ENCODE results near the gene ZNF84. TPM values are rescaled to one million over a fixed set of nuclear protein-coding genes. Genes with fewer than 3 reads are reported as not detected.

Gene ZNF84
- total RNA-seq, 4 donors from 2014 or later, result 8.0 to 41.9 (median 21.2) TPM

DNA sequence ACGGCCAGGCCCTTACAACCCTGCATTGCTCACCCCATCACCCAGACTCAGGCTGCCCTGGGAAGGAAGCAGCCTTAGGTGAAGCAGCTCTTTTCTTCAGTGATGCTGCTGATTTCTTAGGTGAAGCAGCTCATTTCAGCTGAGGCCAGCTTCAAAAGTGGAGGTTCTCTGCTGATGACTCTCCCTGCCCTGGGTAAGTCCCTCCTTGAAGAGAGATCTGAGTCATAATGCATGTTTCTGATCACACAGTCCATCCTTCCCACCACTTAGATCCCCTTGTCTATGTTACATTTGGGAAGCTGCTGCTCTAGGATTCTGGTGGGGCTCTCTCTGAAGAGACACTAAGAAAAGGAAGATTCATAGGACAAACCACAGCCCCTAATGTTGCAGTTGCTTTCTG, 26.2 kb downstream of the ZNF84 start:
- 100% methylated on average over 1 of the region's 1 CpG for WGBS
- Histone ChIP-seq H3K4me3 (no peak overlapping the region), H3K36me3 (peaks cover 6% of the 10 kb centered on the region), H3K27me3 (no peaks in the 10 kb centered on the region), H3K27ac (no peak overlapping the region), H3K4me1 (no peaks in the 10 kb centered on the region), H3K9me3 (peaks cover 94% of the 10 kb centered on the region)
- TF ChIP-seq EP300 (IDR thresholded peaks at IDR 0.05), result no peak
- no peak for TF ChIP-seq POLR2AphosphoS5 (IDR thresholded peaks at IDR 0.05)
- TF ChIP-seq, protein P1, sequence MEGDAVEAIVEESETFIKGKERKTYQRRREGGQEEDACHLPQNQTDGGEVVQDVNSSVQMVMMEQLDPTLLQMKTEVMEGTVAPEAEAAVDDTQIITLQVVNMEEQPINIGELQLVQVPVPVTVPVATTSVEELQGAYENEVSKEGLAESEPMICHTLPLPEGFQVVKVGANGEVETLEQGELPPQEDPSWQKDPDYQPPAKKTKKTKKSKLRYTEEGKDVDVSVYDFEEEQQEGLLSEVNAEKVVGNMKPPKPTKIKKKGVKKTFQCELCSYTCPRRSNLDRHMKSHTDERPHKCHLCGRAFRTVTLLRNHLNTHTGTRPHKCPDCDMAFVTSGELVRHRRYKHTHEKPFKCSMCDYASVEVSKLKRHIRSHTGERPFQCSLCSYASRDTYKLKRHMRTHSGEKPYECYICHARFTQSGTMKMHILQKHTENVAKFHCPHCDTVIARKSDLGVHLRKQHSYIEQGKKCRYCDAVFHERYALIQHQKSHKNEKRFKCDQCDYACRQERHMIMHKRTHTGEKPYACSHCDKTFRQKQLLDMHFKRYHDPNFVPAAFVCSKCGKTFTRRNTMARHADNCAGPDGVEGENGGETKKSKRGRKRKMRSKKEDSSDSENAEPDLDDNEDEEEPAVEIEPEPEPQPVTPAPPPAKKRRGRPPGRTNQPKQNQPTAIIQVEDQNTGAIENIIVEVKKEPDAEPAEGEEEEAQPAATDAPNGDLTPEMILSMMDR (IDR thresholded peaks at IDR 0.05), result no peak
- TF ChIP-seq POLR2A (IDR thresholded peaks at IDR 0.05), result no peak
- no peak for DNase-seq (ENCODE audit: low spot score in 2 of 2)

DNA sequence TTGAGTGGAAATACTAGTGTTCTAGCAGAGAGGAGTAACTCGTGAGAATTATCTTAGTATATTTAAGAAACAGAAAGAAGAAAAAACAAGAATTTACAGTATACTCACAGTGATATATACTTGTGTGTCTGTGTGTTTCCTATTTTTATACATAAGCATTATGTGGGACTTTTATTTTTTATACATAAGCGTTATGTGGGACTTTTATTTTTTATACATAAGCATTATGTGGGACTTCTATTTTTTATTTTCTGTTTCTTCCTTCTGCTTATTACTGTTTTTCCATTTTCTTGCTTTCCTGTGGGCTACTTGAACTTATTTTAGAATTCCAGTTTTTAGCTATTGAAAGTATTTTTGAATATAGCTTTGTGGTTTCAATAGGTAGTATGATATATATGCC, 36.5 kb downstream of the ZNF84 start:
- DNase-seq (ENCODE audit: low spot score in 2 of 2), result no peak
- H3K27ac ChIP-seq, result no peak overlapping the region
- no peaks in the 10 kb centered on the region for H3K27me3 ChIP-seq
- no peak for TF ChIP-seq POLR2A (IDR thresholded peaks at IDR 0.05)
- no peak for TF ChIP-seq POLR2AphosphoS5 (IDR thresholded peaks at IDR 0.05)
- TF ChIP-seq, protein P1 (IDR thresholded peaks at IDR 0.05), result no peak
- TF ChIP-seq EP300 (IDR thresholded peaks at IDR 0.05), result no peak
- peaks cover 61% of the 10 kb centered on the region for H3K9me3 ChIP-seq
- H3K4me1 ChIP-seq, result no peaks in the 10 kb centered on the region
- no peak overlapping the region for H3K4me3 ChIP-seq
- WGBS, result 93% methylated on average over 2 of the region's 2 CpGs
- no peaks in the 10 kb centered on the region for H3K36me3 ChIP-seq

DNA sequence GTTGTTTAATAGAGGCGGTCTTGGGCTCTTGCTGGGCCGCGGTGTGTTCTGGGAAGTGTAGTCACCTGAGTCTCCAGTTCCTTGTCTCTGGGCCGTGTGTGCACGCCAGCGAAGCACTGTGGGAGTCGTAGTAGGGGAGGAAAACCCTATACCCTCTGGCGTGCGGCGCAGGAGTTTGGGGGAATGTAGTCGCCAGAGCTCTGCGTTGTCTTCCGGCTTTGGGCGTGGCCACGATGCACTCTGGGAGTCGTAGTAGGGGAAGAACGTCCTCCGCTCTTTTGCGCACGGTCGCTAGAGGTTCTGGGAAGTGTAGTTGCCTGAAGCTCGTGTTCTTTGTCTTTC, 42.7 kb downstream of the ZNF84 start:
- Histone ChIP-seq H3K9me3 (peaks cover 52% of the 10 kb centered on the region), H3K27ac (peak overlapping the region; percentile 93), H3K36me3 (peaks cover 30% of the 10 kb centered on the region), H3K4me3 (peak overlapping the region; percentile 77), H3K27me3 (no peaks in the 10 kb centered on the region), H3K4me1 (peaks cover 12% of the 10 kb centered on the region)
- 0% methylated on average over 10 of the region's 22 CpGs for WGBS
- DNase-seq (ENCODE audit: low spot score in 2 of 2), result peak; percentile 98 to 99
- no peak for TF ChIP-seq EP300 (IDR thresholded peaks at IDR 0.05)
- peak in 1 of 3 donors; percentile 87 for TF ChIP-seq POLR2AphosphoS5 (IDR thresholded peaks at IDR 0.05)
- TF ChIP-seq POLR2A (IDR thresholded peaks at IDR 0.05), result no peak

DNA sequence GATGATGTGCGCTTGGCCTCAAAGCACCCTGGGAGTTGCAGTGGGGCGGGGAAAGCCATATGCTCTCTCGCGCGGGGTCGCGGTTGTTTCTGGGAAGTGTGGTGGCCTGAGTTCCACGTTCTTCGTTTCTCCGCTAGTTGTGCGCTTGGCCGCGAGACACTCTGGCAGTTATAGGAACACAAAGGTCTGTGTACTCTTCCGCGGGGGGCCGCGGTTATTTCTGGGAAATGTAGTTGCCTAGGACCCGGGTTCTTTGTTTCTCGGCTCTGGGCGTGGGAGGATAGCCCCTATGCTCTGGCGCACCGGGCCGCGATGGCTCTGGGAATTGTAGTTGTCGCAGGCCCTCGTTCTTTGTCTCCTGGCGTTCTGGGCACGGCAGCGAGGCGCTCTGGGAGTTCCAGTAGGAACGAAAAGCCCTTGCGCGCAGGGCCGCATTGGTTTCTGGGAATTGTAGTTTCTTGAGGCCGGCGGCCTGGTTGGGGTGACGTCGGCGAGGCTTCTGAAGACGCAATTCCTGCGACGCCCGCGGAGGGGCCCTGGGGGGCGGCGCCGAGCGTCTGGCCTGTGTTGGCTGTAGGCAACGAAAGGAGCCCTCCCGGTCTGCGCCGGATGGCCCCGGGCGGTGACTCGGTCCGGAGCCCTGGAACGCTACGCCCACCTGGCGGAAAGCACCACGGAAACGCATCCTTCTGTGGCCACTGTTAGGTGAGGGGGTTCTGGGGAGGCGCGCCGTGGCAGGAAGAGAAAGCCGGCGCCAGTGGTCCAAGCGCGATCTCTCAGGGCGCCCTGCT, 43.3 kb downstream of the ZNF84 start, which contains the start of gene ZNF140:
TSS of gene ZNF140 (plus strand) at position 556 of the 791 bp plus-strand sequence. CDS start 398 bp downstream, outside the sequence.
- H3K27me3 ChIP-seq, result no peaks in the 10 kb centered on the region
- H3K27ac ChIP-seq, result peak within 1 kb of the TSS; percentile 93
- H3K36me3 ChIP-seq, result peaks cover 35% of the 10 kb centered on the region
- peak within 1 kb of the TSS; percentile 77 for H3K4me3 ChIP-seq
- peaks cover 12% of the 10 kb centered on the region for H3K4me1 ChIP-seq
- TF ChIP-seq POLR2A (IDR thresholded peaks at IDR 0.05), result peak; percentile 30 to 76
- TF ChIP-seq, protein P1 (IDR thresholded peaks at IDR 0.05), result peak in 1 of 2 donors; percentile 23
- no peak for TF ChIP-seq EP300 (IDR thresholded peaks at IDR 0.05)
- TF ChIP-seq POLR2AphosphoS5 (IDR thresholded peaks at IDR 0.05), result peak in 2 of 3 donors; percentile 47 to 71
- H3K9me3 ChIP-seq, result peaks cover 52% of the 10 kb centered on the region
- WGBS, result 0% methylated on average over 27 of the region's 69 CpGs
- DNase-seq (ENCODE audit: low spot score in 2 of 2), result peak; percentile 97 to 98

DNA sequence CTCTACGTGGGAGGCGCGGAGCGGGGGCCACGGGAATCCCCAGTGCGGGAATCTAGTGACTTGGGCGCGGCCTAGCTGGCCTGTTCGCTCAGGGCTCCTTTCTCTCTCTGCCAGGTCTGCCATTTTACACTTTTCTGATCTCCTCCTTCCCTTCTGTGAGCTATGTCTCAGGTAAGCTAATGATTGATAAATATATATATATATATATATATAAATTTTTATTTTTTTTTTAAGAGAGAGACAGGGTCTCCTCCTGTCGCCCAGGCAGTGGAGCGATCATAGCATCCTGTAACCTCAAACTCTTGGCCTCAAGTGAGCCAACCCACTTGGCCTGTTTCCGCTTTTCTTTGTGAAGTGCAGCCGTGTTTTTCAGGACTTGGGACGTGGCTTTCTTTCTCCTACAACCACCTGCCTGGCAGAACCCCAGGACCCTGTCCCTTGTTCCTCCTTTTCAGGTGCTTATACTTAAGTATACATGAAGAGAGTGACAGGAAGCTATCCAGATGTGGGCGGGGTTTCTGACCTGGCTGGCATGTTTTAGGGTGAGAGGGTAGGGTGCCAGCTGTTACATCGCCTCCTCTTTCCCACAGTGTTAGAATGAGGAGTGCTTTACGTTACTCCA, 44.0 kb downstream of the ZNF84 start:
- Histone ChIP-seq H3K4me1 (peaks cover 12% of the 10 kb centered on the region), H3K36me3 (peaks cover 42% of the 10 kb centered on the region), H3K27me3 (no peaks in the 10 kb centered on the region), H3K4me3 (peak overlapping the region; percentile 77), H3K27ac (peak overlapping the region; percentile 93), H3K9me3 (peaks cover 50% of the 10 kb centered on the region)
- WGBS, result 24% methylated on average over 17 of the region's 17 CpGs
- no peak for DNase-seq (ENCODE audit: low spot score in 2 of 2)
- TF ChIP-seq EP300 (IDR thresholded peaks at IDR 0.05), result no peak
- TF ChIP-seq POLR2AphosphoS5 (IDR thresholded peaks at IDR 0.05), result no peak
- TF ChIP-seq POLR2A (IDR thresholded peaks at IDR 0.05), result no peak
- TF ChIP-seq, protein P1 (IDR thresholded peaks at IDR 0.05), result no peak
